ENCODE measurements around the gene PIK3CG. TPM values are rescaled to one million over a fixed set of nuclear protein-coding genes. Genes with fewer than 3 reads are reported as not detected.

The PIK3CG gene
- total RNA-seq, 1 experiment from 2014 or later: 0.05 TPM

DNA sequence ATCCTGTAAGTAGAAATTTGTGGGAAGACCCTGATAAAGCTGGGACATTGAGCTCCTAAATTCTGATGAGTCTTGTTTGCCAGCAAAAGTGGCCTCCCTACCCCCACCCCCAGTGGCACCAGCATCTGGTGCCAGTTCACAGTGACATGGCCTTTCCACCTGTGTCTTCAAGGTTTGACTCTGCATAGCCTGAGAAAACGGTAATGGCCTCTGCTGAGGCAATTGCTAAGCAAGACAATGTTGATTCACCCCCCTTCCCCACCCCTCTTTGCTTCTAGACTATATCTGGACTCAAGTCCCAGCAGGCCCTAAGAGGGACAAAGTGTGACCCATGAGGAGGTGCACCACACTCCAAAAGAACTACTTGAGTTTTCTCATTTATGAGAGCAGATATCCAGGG lies 48.0 kb upstream of the PIK3CG start:
- no TSS peak for BruUV-seq (replicated peaks)

DNA sequence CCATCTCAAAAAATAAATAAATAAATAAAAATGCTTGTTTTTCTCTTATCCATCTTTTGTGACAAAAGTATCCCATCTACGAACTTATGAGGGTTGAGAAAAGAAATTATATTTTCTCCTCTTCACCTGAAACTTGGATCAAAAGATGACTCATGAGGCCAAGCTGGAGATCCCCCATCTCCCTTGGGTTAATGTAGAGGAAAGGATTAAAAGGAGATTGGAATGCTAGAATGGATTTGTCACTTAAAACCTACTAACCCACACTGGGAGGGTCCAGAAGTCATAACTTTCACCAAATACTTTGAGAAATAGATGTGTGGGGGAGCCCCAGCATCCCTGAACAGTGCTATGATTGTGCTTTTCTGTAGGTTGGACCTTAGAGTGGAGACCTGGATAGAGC lies 46.3 kb upstream of the PIK3CG start:
- no peaks in the 10 kb centered on the region for H3K27me3 ChIP-seq (ENCODE audit: insufficient read depth, low read length)
- no peak overlapping the region for H3K4me2 ChIP-seq (ENCODE audit: low read length)
- ChIA-PET CTCF (interaction anchor here (1.2 kb wide), 1 partner anchor 22 kb away, joined by 3 read pairs; no protein-coding TSS in a partner anchor), RAD21 (ENCODE audit: low non-redundant PET in 1 of 2, low total read pairs in 2 of 2, uncharacterized antibody in 2 of 2, unreplicated experiment in 2 of 2) (no interaction called here), POLR2A (no interaction called here)
- no peak for ATAC-seq
- intact Hi-C loops (cut with micrococcal nuclease): no loop called here
- no peak overlapping the region for H2AFZ ChIP-seq (ENCODE audit: low read depth, low read length, poor library complexity, severe bottlenecking)
- H3K79me2 ChIP-seq (ENCODE audit: insufficient read depth, low read length): no peaks in the 10 kb centered on the region
- H3K9ac ChIP-seq (ENCODE audit: low read length): no peak overlapping the region
- no peak overlapping the region for H3K4me3 ChIP-seq (replicated peaks in 1 of 2; ENCODE audit: low read depth in 1 of 2, low read length in 2 of 2)
- H3K27ac ChIP-seq (ENCODE audit: low read depth, low read length): no peak overlapping the region
- DNase-seq (ENCODE audit: low read depth, low spot score): no peak
- no peaks in the 10 kb centered on the region for H4K20me1 ChIP-seq (ENCODE audit: insufficient read depth)
- no peaks in the 10 kb centered on the region for H3K9me3 ChIP-seq (ENCODE audit: control insufficient read depth in 1 of 2, insufficient read depth in 1 of 2, low read depth in 1 of 2, low read length in 2 of 2)
- no peaks in the 10 kb centered on the region for H3K9me2 ChIP-seq (ENCODE audit: insufficient read depth)
- H3K36me3 ChIP-seq (ENCODE audit: control insufficient read depth in 1 of 2, insufficient read depth in 2 of 2, low read length in 2 of 2): no peaks in the 10 kb centered on the region
- peaks cover 0 to 8% of the 10 kb centered on the region in 2 experiments; a peak in 2 of 4 replicates for H3K4me1 ChIP-seq (ENCODE audit: control insufficient read depth in 1 of 2, insufficient read depth in 2 of 2, low read length in 2 of 2)
- BruUV-seq (replicated peaks): no TSS peak
- TF ChIP-seq JUND (IDR thresholded peaks at IDR 0.05) (no peak), ZNF274 (IDR thresholded peaks at IDR 0.05; ENCODE audit: low read depth, low read length) (no peak), YY1 (IDR thresholded peaks at IDR 0.05; ENCODE audit: extremely low read depth, insufficient replicate concordance, low read depth, low read length) (no peak), ELF1 (IDR thresholded peaks at IDR 0.05; ENCODE audit: borderline replicate concordance, low read depth) (no peak), SRF (IDR thresholded peaks at IDR 0.05; ENCODE audit: low read depth) (no peak), CBX3 (IDR thresholded peaks at IDR 0.05; ENCODE audit: low read depth) (no peak), POLR2AphosphoS5 (IDR thresholded peaks at IDR 0.05; ENCODE audit: low read depth, low read length) (no peak), EGR1 (IDR thresholded peaks at IDR 0.05; ENCODE audit: low read depth) (no peak), SIN3A (IDR thresholded peaks at IDR 0.05; ENCODE audit: low read depth) (no peak), RAD21 (IDR thresholded peaks at IDR 0.05; ENCODE audit: low read depth) (no peak)
- TF ChIP-seq, protein P1, sequence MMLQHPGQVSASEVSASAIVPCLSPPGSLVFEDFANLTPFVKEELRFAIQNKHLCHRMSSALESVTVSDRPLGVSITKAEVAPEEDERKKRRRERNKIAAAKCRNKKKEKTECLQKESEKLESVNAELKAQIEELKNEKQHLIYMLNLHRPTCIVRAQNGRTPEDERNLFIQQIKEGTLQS (IDR thresholded peaks at IDR 0.05): no peak
- TF ChIP-seq, protein P2, sequence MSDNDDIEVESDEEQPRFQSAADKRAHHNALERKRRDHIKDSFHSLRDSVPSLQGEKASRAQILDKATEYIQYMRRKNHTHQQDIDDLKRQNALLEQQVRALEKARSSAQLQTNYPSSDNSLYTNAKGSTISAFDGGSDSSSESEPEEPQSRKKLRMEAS (IDR thresholded peaks at IDR 0.05): no peak
- TF ChIP-seq, protein P3, sequence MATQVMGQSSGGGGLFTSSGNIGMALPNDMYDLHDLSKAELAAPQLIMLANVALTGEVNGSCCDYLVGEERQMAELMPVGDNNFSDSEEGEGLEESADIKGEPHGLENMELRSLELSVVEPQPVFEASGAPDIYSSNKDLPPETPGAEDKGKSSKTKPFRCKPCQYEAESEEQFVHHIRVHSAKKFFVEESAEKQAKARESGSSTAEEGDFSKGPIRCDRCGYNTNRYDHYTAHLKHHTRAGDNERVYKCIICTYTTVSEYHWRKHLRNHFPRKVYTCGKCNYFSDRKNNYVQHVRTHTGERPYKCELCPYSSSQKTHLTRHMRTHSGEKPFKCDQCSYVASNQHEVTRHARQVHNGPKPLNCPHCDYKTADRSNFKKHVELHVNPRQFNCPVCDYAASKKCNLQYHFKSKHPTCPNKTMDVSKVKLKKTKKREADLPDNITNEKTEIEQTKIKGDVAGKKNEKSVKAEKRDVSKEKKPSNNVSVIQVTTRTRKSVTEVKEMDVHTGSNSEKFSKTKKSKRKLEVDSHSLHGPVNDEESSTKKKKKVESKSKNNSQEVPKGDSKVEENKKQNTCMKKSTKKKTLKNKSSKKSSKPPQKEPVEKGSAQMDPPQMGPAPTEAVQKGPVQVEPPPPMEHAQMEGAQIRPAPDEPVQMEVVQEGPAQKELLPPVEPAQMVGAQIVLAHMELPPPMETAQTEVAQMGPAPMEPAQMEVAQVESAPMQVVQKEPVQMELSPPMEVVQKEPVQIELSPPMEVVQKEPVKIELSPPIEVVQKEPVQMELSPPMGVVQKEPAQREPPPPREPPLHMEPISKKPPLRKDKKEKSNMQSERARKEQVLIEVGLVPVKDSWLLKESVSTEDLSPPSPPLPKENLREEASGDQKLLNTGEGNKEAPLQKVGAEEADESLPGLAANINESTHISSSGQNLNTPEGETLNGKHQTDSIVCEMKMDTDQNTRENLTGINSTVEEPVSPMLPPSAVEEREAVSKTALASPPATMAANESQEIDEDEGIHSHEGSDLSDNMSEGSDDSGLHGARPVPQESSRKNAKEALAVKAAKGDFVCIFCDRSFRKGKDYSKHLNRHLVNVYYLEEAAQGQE (IDR thresholded peaks at IDR 0.05; ENCODE audit: low read depth): no peak
- TF ChIP-seq, protein P4, sequence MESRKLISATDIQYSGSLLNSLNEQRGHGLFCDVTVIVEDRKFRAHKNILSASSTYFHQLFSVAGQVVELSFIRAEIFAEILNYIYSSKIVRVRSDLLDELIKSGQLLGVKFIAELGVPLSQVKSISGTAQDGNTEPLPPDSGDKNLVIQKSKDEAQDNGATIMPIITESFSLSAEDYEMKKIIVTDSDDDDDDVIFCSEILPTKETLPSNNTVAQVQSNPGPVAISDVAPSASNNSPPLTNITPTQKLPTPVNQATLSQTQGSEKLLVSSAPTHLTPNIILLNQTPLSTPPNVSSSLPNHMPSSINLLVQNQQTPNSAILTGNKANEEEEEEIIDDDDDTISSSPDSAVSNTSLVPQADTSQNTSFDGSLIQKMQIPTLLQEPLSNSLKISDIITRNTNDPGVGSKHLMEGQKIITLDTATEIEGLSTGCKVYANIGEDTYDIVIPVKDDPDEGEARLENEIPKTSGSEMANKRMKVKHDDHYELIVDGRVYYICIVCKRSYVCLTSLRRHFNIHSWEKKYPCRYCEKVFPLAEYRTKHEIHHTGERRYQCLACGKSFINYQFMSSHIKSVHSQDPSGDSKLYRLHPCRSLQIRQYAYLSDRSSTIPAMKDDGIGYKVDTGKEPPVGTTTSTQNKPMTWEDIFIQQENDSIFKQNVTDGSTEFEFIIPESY (IDR thresholded peaks at IDR 0.05; ENCODE audit: extremely low read depth, insufficient replicate concordance, low read length): no peak

More for the DNA sequence above, 48.0 kb upstream of the PIK3CG start:
- ATAC-seq (no peak), DNase-seq (ENCODE audit: low read depth, low spot score) (no peak)
- no peaks in the 10 kb centered on the region for H4K20me1 ChIP-seq (ENCODE audit: insufficient read depth)
- no peaks in the 10 kb centered on the region for H3K9me2 ChIP-seq (ENCODE audit: insufficient read depth)
- H3K9ac ChIP-seq (ENCODE audit: low read length): no peak overlapping the region
- H3K36me3 ChIP-seq (ENCODE audit: control insufficient read depth in 1 of 2, insufficient read depth in 2 of 2, low read length in 2 of 2): no peaks in the 10 kb centered on the region
- ChIA-PET RAD21 (ENCODE audit: low non-redundant PET in 1 of 2, low total read pairs in 2 of 2, uncharacterized antibody in 2 of 2, unreplicated experiment in 2 of 2) (no interaction called here), CTCF (no interaction called here), POLR2A (no interaction called here)
- H3K27ac ChIP-seq (ENCODE audit: low read depth, low read length): no peak overlapping the region
- H3K9me3 ChIP-seq (ENCODE audit: control insufficient read depth in 1 of 2, insufficient read depth in 1 of 2, low read depth in 1 of 2, low read length in 2 of 2): no peaks in the 10 kb centered on the region
- H3K4me3 ChIP-seq (replicated peaks in 1 of 2; ENCODE audit: low read depth in 1 of 2, low read length in 2 of 2): no peak overlapping the region
- H3K4me2 ChIP-seq (ENCODE audit: low read length): no peak overlapping the region
- H2AFZ ChIP-seq (ENCODE audit: low read depth, low read length, poor library complexity, severe bottlenecking): no peak overlapping the region
- intact Hi-C loops (cut with micrococcal nuclease): no loop called here
- H3K79me2 ChIP-seq (ENCODE audit: insufficient read depth, low read length): no peaks in the 10 kb centered on the region
- no peaks in the 10 kb centered on the region for H3K27me3 ChIP-seq (ENCODE audit: insufficient read depth, low read length)
- TF ChIP-seq POLR2AphosphoS5 (IDR thresholded peaks at IDR 0.05; ENCODE audit: low read depth, low read length) (no peak), TCF7L2 (IDR thresholded peaks at IDR 0.05; ENCODE audit: borderline replicate concordance, extremely low read depth, insufficient read depth, insufficient read length) (no peak), EZH2phosphoT487 (IDR thresholded peaks at IDR 0.05; ENCODE audit: borderline replicate concordance) (no peak), ELF1 (IDR thresholded peaks at IDR 0.05; ENCODE audit: borderline replicate concordance, low read depth) (no peak), POLR2A (IDR thresholded peaks at IDR 0.05; ENCODE audit: borderline replicate concordance, extremely low read depth, insufficient read depth, insufficient read length) (no peak)
- H3K4me1 ChIP-seq (ENCODE audit: control insufficient read depth in 1 of 2, insufficient read depth in 2 of 2, low read length in 2 of 2): no peaks in the 10 kb centered on the region

Data from HCT116 (cell line).